HEK293 (cell line): Measurements from ENCODE around the gene HAUS5.

ENCODE experiments used
- CTCF ChIA-PET: fragments of 350-600 bp; formaldehyde crosslinking; extraction: SDS; loops from one replicate; lab custom pipeline; 2021; ENCODE audit warnings: antibody characterized with exemption; lab: Yijun Ruan, JAX
- POLR2A ChIA-PET: fragments of 300-600 bp; formaldehyde crosslinking; extraction: SDS; loops from one replicate; lab custom pipeline; 2020; ENCODE audit warnings: antibody characterized with exemption, inconsistent platforms; lab: Yijun Ruan, JAX
- H3K27ac ChIP-seq: fragments of 200-500 bp; sonication (Bioruptor generic); 2 replicates; pipeline ENCODE4 v1.5.1; 2014; ENCODE audit warnings: low read depth, low read length, control low read depth, inconsistent platforms; ENCODE audit errors: extremely low read depth
- H3K36me3 ChIP-seq, 2 experiments: fragments of 200-500 bp in 1 of 2; sonication (Bioruptor generic) in 1 of 2; 1 replicate in 1 of 2; 2 replicates in 1 of 2; pipeline ENCODE4 v1.5.1; 2014 to 2017; ENCODE audit warnings: inconsistent platforms in 2 of 2, low read length in 2 of 2; ENCODE audit not compliant: control insufficient read depth in 2 of 2, insufficient read depth in 1 of 2
- H3K4me1 ChIP-seq: fragments of 200-500 bp; sonication (Bioruptor generic); 2 replicates; pipeline ENCODE4 v1.5.1; 2014; ENCODE audit warnings: mild to moderate bottlenecking, low read length, inconsistent platforms; ENCODE audit not compliant: control insufficient read depth, insufficient read depth
- H3K4me3 ChIP-seq: 2 replicates; pipeline ENCODE4 v1.5.1; 2011; ENCODE audit warnings: low read depth, mild to moderate bottlenecking, control low read depth, low read length, moderate library complexity
- H3K9me3 ChIP-seq: fragments of 200-500 bp; sonication (Bioruptor generic); 2 replicates; pipeline ENCODE4 v1.5.1; 2014; ENCODE audit warnings: low read depth, low read length, inconsistent platforms; ENCODE audit not compliant: control insufficient read depth, insufficient read depth
- EGR2 ChIP-seq: fragments of 450-650 bp; formaldehyde crosslinking; IDR thresholded peaks from 2 replicates; pipeline ENCODE4 v1.5.1; 2016; ENCODE audit warnings: low read depth, missing biosample characterization, missing genetic modification characterization
- KLF1 ChIP-seq: fragments of 450-650 bp; formaldehyde crosslinking; IDR thresholded peaks from 2 replicates; pipeline ENCODE4 v1.5.1; 2016; ENCODE audit warnings: missing biosample characterization, missing genetic modification characterization
- KLF8 ChIP-seq: fragments of 450-650 bp; formaldehyde crosslinking; IDR thresholded peaks from 2 replicates; pipeline ENCODE4 v1.5.1; 2016; ENCODE audit warnings: missing biosample characterization, missing genetic modification characterization
- PRDM1 ChIP-seq: fragments of 450-650 bp; formaldehyde crosslinking; IDR thresholded peaks from 2 replicates; pipeline ENCODE4; 2016; ENCODE audit warnings: missing biosample characterization, missing genetic modification characterization
- SP2 ChIP-seq: fragments of 450-650 bp; formaldehyde crosslinking; IDR thresholded peaks from 2 replicates; pipeline ENCODE4 v1.5.1; 2016; ENCODE audit warnings: missing biosample characterization, missing genetic modification characterization
- ZBTB21 ChIP-seq: fragments of 450-650 bp; formaldehyde crosslinking; IDR thresholded peaks from 2 replicates; pipeline ENCODE4 v1.5.1; 2017; ENCODE audit warnings: missing biosample characterization, missing genetic modification characterization
- ZFHX2 ChIP-seq: fragments of 450-650 bp; formaldehyde crosslinking; conservative IDR thresholded peaks from 2 replicates; pipeline ENCODE4 v1.5.1; 2016; ENCODE audit warnings: missing biosample characterization, missing genetic modification characterization
- ZFP37 ChIP-seq: fragments of 450-650 bp; formaldehyde crosslinking; IDR thresholded peaks from 2 replicates; pipeline ENCODE4 v1.5.1; 2016; ENCODE audit warnings: missing biosample characterization, missing genetic modification characterization
- ZNF10 ChIP-seq: fragments of 450-650 bp; formaldehyde crosslinking; IDR thresholded peaks from 2 replicates; pipeline ENCODE4 v1.5.1; 2017; ENCODE audit warnings: missing biosample characterization, missing genetic modification characterization
- ZNF157 ChIP-seq: fragments of 450-650 bp; formaldehyde crosslinking; IDR thresholded peaks from 2 replicates; pipeline ENCODE4 v1.5.1; 2016; ENCODE audit warnings: missing biosample characterization, missing genetic modification characterization
- ZNF214 ChIP-seq: fragments of 450-650 bp; formaldehyde crosslinking; IDR thresholded peaks from 2 replicates; pipeline ENCODE4 v1.5.1; 2017; ENCODE audit warnings: missing biosample characterization, mild to moderate bottlenecking, missing genetic modification characterization, borderline replicate concordance
- ZNF223 ChIP-seq: fragments of 450-650 bp; formaldehyde crosslinking; IDR thresholded peaks from 2 replicates; pipeline ENCODE4 v1.5.1; 2016; ENCODE audit warnings: missing biosample characterization, missing genetic modification characterization
- ZNF354C ChIP-seq: fragments of 450-650 bp; formaldehyde crosslinking; IDR thresholded peaks from 2 replicates; pipeline ENCODE4 v1.5.1; 2016; ENCODE audit warnings: missing biosample characterization, missing genetic modification characterization, low read depth, borderline replicate concordance
- ZNF366 ChIP-seq: fragments of 450-650 bp; formaldehyde crosslinking; conservative IDR thresholded peaks from 2 replicates; pipeline ENCODE4 v1.5.1; 2016; ENCODE audit warnings: missing biosample characterization, missing genetic modification characterization
- ZNF555 ChIP-seq: fragments of 450-650 bp; formaldehyde crosslinking; conservative IDR thresholded peaks from 2 replicates; pipeline ENCODE4 v1.5.1; 2017; ENCODE audit warnings: missing biosample characterization, mild to moderate bottlenecking, missing genetic modification characterization, inconsistent platforms
- ZNF600 ChIP-seq: fragments of 450-650 bp; formaldehyde crosslinking; IDR thresholded peaks from 2 replicates; pipeline ENCODE4 v1.5.1; 2016; ENCODE audit warnings: missing biosample characterization, missing genetic modification characterization
- ZNF629 ChIP-seq: fragments of 450-650 bp; formaldehyde crosslinking; IDR thresholded peaks from 2 replicates; pipeline ENCODE4 v1.5.1; 2017; ENCODE audit warnings: missing biosample characterization, missing genetic modification characterization
- TF ChIP-seq, protein P1 (sequence below): fragments of 450-650 bp; formaldehyde crosslinking; IDR thresholded peaks from 2 replicates; pipeline ENCODE4 v1.5.1; 2016; ENCODE audit warnings: missing biosample characterization, missing genetic modification characterization
- TF ChIP-seq, protein P2 (sequence below): fragments of 450-650 bp; formaldehyde crosslinking; IDR thresholded peaks from 2 replicates; pipeline ENCODE4 v1.5.1; 2016; ENCODE audit warnings: missing biosample characterization, missing genetic modification characterization, low read depth

Gene HAUS5

DNA sequence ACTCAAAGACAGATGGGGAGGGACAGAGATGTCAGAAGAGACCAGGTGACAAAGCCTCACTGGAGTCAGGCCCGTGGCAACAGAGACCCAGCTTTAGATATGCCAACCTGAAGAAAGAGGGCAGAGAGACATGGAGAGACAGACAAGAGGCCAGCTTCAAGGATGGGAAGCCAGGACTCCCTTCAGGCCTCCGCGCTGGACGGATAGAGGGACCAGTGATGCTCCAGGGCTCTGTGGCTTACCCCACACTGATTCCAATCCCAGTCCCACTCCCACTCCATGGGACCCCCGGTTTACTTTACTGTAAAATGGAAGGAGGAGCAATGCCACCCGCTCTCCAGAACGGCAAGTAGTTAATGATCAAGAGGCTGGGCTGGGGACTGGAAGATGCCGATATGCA, 27.3 kb downstream of the HAUS5 start:
- ChIA-PET POLR2A (interaction anchor here (0.7 to 1.2 kb wide), 3 partner anchors 8 to 21 kb away, joined by 3 to 7 read pairs (median 4); partner anchors contain the start of gene COX6B1), CTCF (interaction anchor here (1.1 to 1.4 kb wide), 2 partner anchors 84 to 91 kb away, joined by 3 to 4 read pairs; no protein-coding TSS in a partner anchor)
- Histone ChIP-seq H3K4me3 (no peak overlapping the region), H3K9me3 (no peaks in the 10 kb centered on the region), H3K27ac (peak overlapping the region; percentile 60; the same call in 1 of the 2 replicates), H3K36me3 (peaks cover 36 to 40% of the 10 kb centered on the region in 2 experiments), H3K4me1 (peaks cover 21% of the 10 kb centered on the region)
- TF ChIP-seq ZNF600 (tag by site-specific recombination) (0 out of 2 replicates have a peak, but pooled peaks have one; percentile 6), ZNF157 (tag by site-specific recombination) (no peak), PRDM1 (tag by site-specific recombination) (no peak), ZNF366 (tag by site-specific recombination) (0 out of 2 replicates have a peak, but pooled peaks have one; percentile 45)

DNA sequence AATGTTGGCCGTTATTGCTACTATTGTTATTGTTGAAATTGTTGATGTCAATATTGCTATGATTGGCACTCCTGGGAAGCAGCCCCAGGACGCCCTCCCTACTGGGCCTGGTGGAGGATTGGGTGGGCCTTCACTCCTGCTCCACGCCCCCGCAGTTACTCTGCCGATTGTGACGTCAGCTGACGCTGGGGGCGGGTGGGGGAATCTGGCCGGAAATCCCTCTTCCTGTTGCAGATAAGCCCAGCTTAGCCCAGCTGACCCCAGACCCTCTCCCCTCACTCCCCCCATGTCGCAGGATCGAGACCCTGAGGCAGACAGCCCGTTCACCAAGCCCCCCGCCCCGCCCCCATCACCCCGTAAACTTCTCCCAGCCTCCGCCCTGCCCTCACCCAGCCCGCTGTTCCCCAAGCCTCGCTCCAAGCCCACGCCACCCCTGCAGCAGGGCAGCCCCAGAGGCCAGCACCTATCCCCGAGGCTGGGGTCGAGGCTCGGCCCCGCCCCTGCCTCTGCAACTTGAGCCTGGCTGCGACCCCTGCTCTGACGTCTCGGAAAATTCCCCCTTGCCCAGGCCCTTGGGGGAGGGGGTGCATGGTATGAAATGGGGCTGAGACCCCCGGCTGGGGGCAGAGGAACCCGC, 29.1 kb downstream of the HAUS5 start, which contains the start of gene ETV2:
Gene ETV2 (plus strand): TSS at position 231 of the 637 bp plus-strand sequence. CDS start 716 bp downstream, outside the sequence.
- TF ChIP-seq ZFHX2, result peak; percentile 94
- TF ChIP-seq ZNF10 (tag by site-specific recombination), result no peak
- TF ChIP-seq ZFP37, result no peak
- TF ChIP-seq, protein P1, sequence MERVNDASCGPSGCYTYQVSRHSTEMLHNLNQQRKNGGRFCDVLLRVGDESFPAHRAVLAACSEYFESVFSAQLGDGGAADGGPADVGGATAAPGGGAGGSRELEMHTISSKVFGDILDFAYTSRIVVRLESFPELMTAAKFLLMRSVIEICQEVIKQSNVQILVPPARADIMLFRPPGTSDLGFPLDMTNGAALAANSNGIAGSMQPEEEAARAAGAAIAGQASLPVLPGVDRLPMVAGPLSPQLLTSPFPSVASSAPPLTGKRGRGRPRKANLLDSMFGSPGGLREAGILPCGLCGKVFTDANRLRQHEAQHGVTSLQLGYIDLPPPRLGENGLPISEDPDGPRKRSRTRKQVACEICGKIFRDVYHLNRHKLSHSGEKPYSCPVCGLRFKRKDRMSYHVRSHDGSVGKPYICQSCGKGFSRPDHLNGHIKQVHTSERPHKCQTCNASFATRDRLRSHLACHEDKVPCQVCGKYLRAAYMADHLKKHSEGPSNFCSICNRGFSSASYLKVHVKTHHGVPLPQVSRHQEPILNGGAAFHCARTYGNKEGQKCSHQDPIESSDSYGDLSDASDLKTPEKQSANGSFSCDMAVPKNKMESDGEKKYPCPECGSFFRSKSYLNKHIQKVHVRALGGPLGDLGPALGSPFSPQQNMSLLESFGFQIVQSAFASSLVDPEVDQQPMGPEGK, result peak; percentile 50; the same call in 1 of the 2 replicates
- TF ChIP-seq KLF8 (tag by site-specific recombination), result no peak
- TF ChIP-seq ZNF214 (tag by site-specific recombination), result no peak
- TF ChIP-seq KLF1, result peak; percentile 58; the same call in 1 of the 2 replicates
- TF ChIP-seq, protein P2, sequence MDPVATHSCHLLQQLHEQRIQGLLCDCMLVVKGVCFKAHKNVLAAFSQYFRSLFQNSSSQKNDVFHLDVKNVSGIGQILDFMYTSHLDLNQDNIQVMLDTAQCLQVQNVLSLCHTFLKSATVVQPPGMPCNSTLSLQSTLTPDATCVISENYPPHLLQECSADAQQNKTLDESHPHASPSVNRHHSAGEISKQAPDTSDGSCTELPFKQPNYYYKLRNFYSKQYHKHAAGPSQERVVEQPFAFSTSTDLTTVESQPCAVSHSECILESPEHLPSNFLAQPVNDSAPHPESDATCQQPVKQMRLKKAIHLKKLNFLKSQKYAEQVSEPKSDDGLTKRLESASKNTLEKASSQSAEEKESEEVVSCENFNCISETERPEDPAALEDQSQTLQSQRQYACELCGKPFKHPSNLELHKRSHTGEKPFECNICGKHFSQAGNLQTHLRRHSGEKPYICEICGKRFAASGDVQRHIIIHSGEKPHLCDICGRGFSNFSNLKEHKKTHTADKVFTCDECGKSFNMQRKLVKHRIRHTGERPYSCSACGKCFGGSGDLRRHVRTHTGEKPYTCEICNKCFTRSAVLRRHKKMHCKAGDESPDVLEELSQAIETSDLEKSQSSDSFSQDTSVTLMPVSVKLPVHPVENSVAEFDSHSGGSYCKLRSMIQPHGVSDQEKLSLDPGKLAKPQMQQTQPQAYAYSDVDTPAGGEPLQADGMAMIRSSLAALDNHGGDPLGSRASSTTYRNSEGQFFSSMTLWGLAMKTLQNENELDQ (tag by site-specific recombination), result no peak
- no peak for TF ChIP-seq ZNF555
- 0 out of 2 replicates have a peak, but pooled peaks have one; percentile 49 for TF ChIP-seq ZNF629 (tag by site-specific recombination)
- no peak for TF ChIP-seq PRDM1 (tag by site-specific recombination)
- peak; percentile 91 for TF ChIP-seq EGR2 (tag by site-specific recombination)
- peak; percentile 40; the same call in 1 of the 2 replicates for TF ChIP-seq ZBTB21 (tag by site-specific recombination)
- no peak for TF ChIP-seq ZNF354C (tag by site-specific recombination)
- TF ChIP-seq SP2 (tag by site-specific recombination), result peak; percentile 62
- TF ChIP-seq ZNF223, result no peak
- Histone ChIP-seq H3K4me3 (no peak within 1 kb of the TSS), H3K4me1 (peaks cover 27% of the 10 kb centered on the region), H3K36me3 (peaks cover 18 to 22% of the 10 kb centered on the region in 2 experiments), H3K9me3 (no peaks in the 10 kb centered on the region), H3K27ac (no peak within 1 kb of the TSS)
- ChIA-PET POLR2A (interaction anchor here (0.6 to 3.8 kb wide), 5 partner anchors 10 to 642 kb away, joined by 3 to 42 read pairs (median 6); partner anchors contain the start of gene LIN37), CTCF (interaction anchor here (1.1 kb wide), 1 partner anchor 93 kb away, joined by 5 read pairs; no protein-coding TSS in a partner anchor)
